CD4-positive, alpha-beta T cell (primary cell): ENCODE data around the gene TMEM163. TPM values are rescaled to one million over a fixed set of nuclear protein-coding genes. Genes with fewer than 3 reads are reported as not detected.

Experiments used
- ATAC-seq: fragments of 200-7000 bp; cut with Tn5 transposase; one replicate; pipeline ENCODE4 v1.10.0; 2022; ENCODE audit warnings: mild to moderate bottlenecking; ENCODE audit not compliant: poor library complexity
- CTCF ChIA-PET: fragments of 350-600 bp; sonication (Branson Sonifier 250); formaldehyde crosslinking; loops from one replicate; lab custom pipeline; 2021; ENCODE audit warnings: antibody characterized with exemption, inconsistent platforms; lab: Charles Lee
- POLR2A ChIA-PET: fragments of 350-600 bp; sonication (Branson Sonifier 250); formaldehyde crosslinking; loops from one replicate; lab custom pipeline; 2021; ENCODE audit warnings: antibody characterized with exemption, inconsistent platforms; lab: Charles Lee
- DNase-seq, 14 experiments: peaks; one replicate each; pipeline ENCODE4 v3.0.0-alpha.2; 2013 to 2020; ENCODE audit warnings: mixed read lengths in 2 of 14
- H3K27ac ChIP-seq, 2 donors: one replicate each; pipeline versions ENCODE4 v1.5.1 to v1.7.0; 2013; ENCODE audit warnings: low read length in 2 of 2, low read depth in 1 of 2, mild to moderate bottlenecking in 1 of 2
- H3K27me3 ChIP-seq, 2 experiments: 1 replicate in 1 of 2; 2 replicates in 1 of 2; pipeline versions ENCODE4 v1.6.1 to v1.7.0; 2013; ENCODE audit warnings: low read length in 2 of 2, control low read depth in 1 of 2, mild to moderate bottlenecking in 1 of 2, moderate library complexity in 1 of 2; ENCODE audit not compliant: insufficient read depth in 2 of 2, control insufficient read depth in 1 of 2
- H3K36me3 ChIP-seq: one replicate; pipeline ENCODE4 v1.6.1; 2013; ENCODE audit warnings: low read length, control low read depth; ENCODE audit not compliant: insufficient read depth
- H3K4me1 ChIP-seq: one replicate; pipeline ENCODE4 v1.6.1; 2013; ENCODE audit warnings: low read length, control low read depth; ENCODE audit not compliant: insufficient read depth
- H3K4me3 ChIP-seq: one replicate; pipeline ENCODE4 v1.5.1; 2013; ENCODE audit warnings: mild to moderate bottlenecking, low read length, moderate library complexity
- H3K9me3 ChIP-seq, 2 experiments: 1 replicate in 1 of 2; 2 replicates in 1 of 2; pipeline versions ENCODE4 v1.6.1 to v1.7.0; 2013; ENCODE audit warnings: low read length in 2 of 2, mild to moderate bottlenecking in 2 of 2, control low read depth in 1 of 2, moderate library complexity in 1 of 2; ENCODE audit not compliant: control insufficient read depth in 1 of 2, insufficient read depth in 1 of 2
- H3K27ac Mint-ChIP-seq: one replicate; pipeline ENCODE4 v1.8.0; 2020; ENCODE audit warnings: mixed read lengths
- H3K27me3 Mint-ChIP-seq: one replicate; pipeline ENCODE4 v1.8.0; 2021; ENCODE audit warnings: mixed read lengths
- H3K36me3 Mint-ChIP-seq: one replicate; pipeline ENCODE4 v1.8.0; 2021; ENCODE audit warnings: low read depth, mixed read lengths
- H3K4me1 Mint-ChIP-seq: one replicate; pipeline ENCODE4 v1.8.0; 2021; ENCODE audit warnings: low read depth, mixed read lengths
- H3K4me3 Mint-ChIP-seq: one replicate; pipeline ENCODE4 v1.8.0; 2020; ENCODE audit warnings: mild to moderate bottlenecking, mixed read lengths
- H3K9me3 Mint-ChIP-seq: one replicate; pipeline ENCODE4 v1.8.0; 2020; ENCODE audit warnings: mixed read lengths
- CTCF ChIP-seq: fragments of 200-600 bp; IDR thresholded peaks from one replicate; pipeline ENCODE4 v1.8.0; 2022; ENCODE audit warnings: antibody characterized with exemption, mild to moderate bottlenecking
- intact Hi-C, 2 experiments: fragments of 100-400 bp; cut with DNase I in 1 of 2; cut with micrococcal nuclease in 1 of 2; formaldehyde crosslinking; loops; one replicate each; pipeline versions ENCODE4 v1.15.1 to v1.9.0; 2023 to 2025; cut with DNase I, micrococcal nuclease
- total RNA-seq, 174 experiments: library from RNA in 2 of 174; stranded (reverse) in 2 of 174; gene quantifications; one replicate each; pipeline ENCODE4 v1.2.3 and lab custom pipeline; 2021 to 2026

TMEM163 gene
- total RNA-seq, 2 experiments from 2014 or later: 0.14 to 0.47 TPM

GRCh38 chr2:134634054-134634753 lies 84.6 kb downstream of the TMEM163 start:
- peak overlapping the region; percentile 10 for H3K27ac Mint-ChIP-seq
- no peaks in the 10 kb centered on the region for H3K27me3 Mint-ChIP-seq
- Histone ChIP-seq H3K27ac (no peak overlapping the region), H3K4me3 (no peak overlapping the region), H3K27me3 (no peaks in the 10 kb centered on the region), H3K9me3 (no peaks in the 10 kb centered on the region), H3K4me1 (no peaks in the 10 kb centered on the region), H3K36me3 (no peaks in the 10 kb centered on the region)
- H3K4me3 Mint-ChIP-seq: no peak overlapping the region
- ATAC-seq: peak; percentile 60
- ChIA-PET CTCF (no interaction called here), POLR2A (no interaction called here)
- no peaks in the 10 kb centered on the region for H3K9me3 Mint-ChIP-seq
- intact Hi-C loops: no loop called here
- DNase-seq: peak in 2 of 14 experiments; percentile 4 to 8
- no peaks in the 10 kb centered on the region for H3K36me3 Mint-ChIP-seq
- no peak for TF ChIP-seq CTCF
- H3K4me1 Mint-ChIP-seq: peaks cover 6% of the 10 kb centered on the region

- Mint-ChIP-seq H3K36me3 (no peaks in the 10 kb centered on the region), H3K9me3 (no peaks in the 10 kb centered on the region), H3K27ac (no peak overlapping the region), H3K4me3 (no peak overlapping the region), H3K4me1 (peaks cover 6% of the 10 kb centered on the region), H3K27me3 (no peaks in the 10 kb centered on the region)
- no peak overlapping the region for H3K4me3 ChIP-seq
- no peak for TF ChIP-seq CTCF
- ChIA-PET CTCF (no interaction called here), POLR2A (interaction anchor here (1.1 kb wide), 1 partner anchor 40 kb away, joined by 4 read pairs; no protein-coding TSS in a partner anchor)
- ATAC-seq (no peak), DNase-seq (no peak)
- no peaks in the 10 kb centered on the region for H3K9me3 ChIP-seq
- intact Hi-C loops: no loop called here
- no peaks in the 10 kb centered on the region for H3K27me3 ChIP-seq
- no peaks in the 10 kb centered on the region for H3K36me3 ChIP-seq
- no peaks in the 10 kb centered on the region for H3K4me1 ChIP-seq
- H3K27ac ChIP-seq: no peak overlapping the region
Measured at GRCh38 chr2:134630504-134631159, 88.2 kb downstream of the TMEM163 start.

- H3K9me3 ChIP-seq: no peaks in the 10 kb centered on the region
- Mint-ChIP-seq H3K9me3 (no peaks in the 10 kb centered on the region), H3K27me3 (peaks cover 4% of the 10 kb centered on the region), H3K27ac (no peak overlapping the region), H3K4me1 (no peaks in the 10 kb centered on the region), H3K36me3 (no peaks in the 10 kb centered on the region), H3K4me3 (no peak overlapping the region)
- DNase-seq: no peak
- no peaks in the 10 kb centered on the region for H3K36me3 ChIP-seq
- no peak overlapping the region for H3K27ac ChIP-seq
- H3K4me1 ChIP-seq: no peaks in the 10 kb centered on the region
- POLR2A ChIA-PET: no interaction called here
- no peak for TF ChIP-seq CTCF
- ATAC-seq: no peak
- CTCF ChIA-PET: no interaction called here
- intact Hi-C loops: no loop called here
- no peak overlapping the region for H3K4me3 ChIP-seq
- H3K27me3 ChIP-seq: no peaks in the 10 kb centered on the region
Measured at GRCh38 chr2:134628453-134628852, 90.3 kb downstream of the TMEM163 start.
